NCI-H146 treated with DMSO at 0.1 percent for 48 hours (cell line): ENCODE results near the gene SPEM3.

ENCODE experiments used
- DNase-seq: peaks from one replicate; lab custom pipeline; 2025; ENCODE audit not compliant: unreplicated experiment; lab: John Stamatoyannopoulos, UW

The SPEM3 gene

GRCh38 chr17:7403977-7404736 lies 24.5 kb upstream of the SPEM3 start, which contains the start of gene TMEM256:
Gene TMEM256, minus strand, starts transcription at chr17:7404097. Its CDS starts 13 bp downstream, at chr17:7404084.
- peak; percentile 99 for DNase-seq

GRCh38 chr17:7404737-7405349 lies 23.8 kb upstream of the SPEM3 start:
- DNase-seq: no peak

GRCh38 chr17:7405350-7406234 lies 23.1 kb upstream of the SPEM3 start:
- DNase-seq: no peak

- DNase-seq: peak; percentile 17
Measured at GRCh38 chr17:7406235-7406825, 22.3 kb upstream of the SPEM3 start.

- no peak for DNase-seq
Measured at GRCh38 chr17:7407082-7407481, 21.6 kb upstream of the SPEM3 start.

- DNase-seq: no peak
Measured at GRCh38 chr17:7407485-7408251, 21.0 kb upstream of the SPEM3 start, which contains the start of gene NLGN2. Gene NLGN2, plus strand, starts transcription at chr17:7407845. Its CDS starts 411 bp downstream, at chr17:7408256.

- DNase-seq: no peak
Measured at GRCh38 chr17:7408252-7408727, 20.4 kb upstream of the SPEM3 start.

- DNase-seq: no peak
Measured at GRCh38 chr17:7408863-7409262, 19.8 kb upstream of the SPEM3 start.

- no peak for DNase-seq
Measured at GRCh38 chr17:7409716-7410115, 18.9 kb upstream of the SPEM3 start.

- no peak for DNase-seq
Measured at GRCh38 chr17:7410634-7411426, 17.8 kb upstream of the SPEM3 start.

GRCh38 chr17:7411427-7411750 lies 17.3 kb upstream of the SPEM3 start:
- DNase-seq: no peak

GRCh38 chr17:7413346-7413985 lies 15.2 kb upstream of the SPEM3 start:
- DNase-seq: no peak

GRCh38 chr17:7414837-7415236 lies 13.8 kb upstream of the SPEM3 start:
- DNase-seq: no peak

GRCh38 chr17:7415784-7416183 lies 12.9 kb upstream of the SPEM3 start:
- no peak for DNase-seq

GRCh38 chr17:7416323-7416722 lies 12.3 kb upstream of the SPEM3 start:
- DNase-seq: no peak

- DNase-seq: no peak
Measured at GRCh38 chr17:7417056-7417655, 11.5 kb upstream of the SPEM3 start.

- DNase-seq: no peak
Measured at GRCh38 chr17:7418472-7419152, 10.0 kb upstream of the SPEM3 start.
